ENCODE results near the gene DNAJB1. TPM values are rescaled to one million over a fixed set of nuclear protein-coding genes. Genes with fewer than 3 reads are reported as not detected.

DNAJB1 gene
- total and polyA plus RNA-seq, 2 of the 4 experiments (the other 2 are of a cell fraction), result 88.2 to 95.4 TPM

DNA sequence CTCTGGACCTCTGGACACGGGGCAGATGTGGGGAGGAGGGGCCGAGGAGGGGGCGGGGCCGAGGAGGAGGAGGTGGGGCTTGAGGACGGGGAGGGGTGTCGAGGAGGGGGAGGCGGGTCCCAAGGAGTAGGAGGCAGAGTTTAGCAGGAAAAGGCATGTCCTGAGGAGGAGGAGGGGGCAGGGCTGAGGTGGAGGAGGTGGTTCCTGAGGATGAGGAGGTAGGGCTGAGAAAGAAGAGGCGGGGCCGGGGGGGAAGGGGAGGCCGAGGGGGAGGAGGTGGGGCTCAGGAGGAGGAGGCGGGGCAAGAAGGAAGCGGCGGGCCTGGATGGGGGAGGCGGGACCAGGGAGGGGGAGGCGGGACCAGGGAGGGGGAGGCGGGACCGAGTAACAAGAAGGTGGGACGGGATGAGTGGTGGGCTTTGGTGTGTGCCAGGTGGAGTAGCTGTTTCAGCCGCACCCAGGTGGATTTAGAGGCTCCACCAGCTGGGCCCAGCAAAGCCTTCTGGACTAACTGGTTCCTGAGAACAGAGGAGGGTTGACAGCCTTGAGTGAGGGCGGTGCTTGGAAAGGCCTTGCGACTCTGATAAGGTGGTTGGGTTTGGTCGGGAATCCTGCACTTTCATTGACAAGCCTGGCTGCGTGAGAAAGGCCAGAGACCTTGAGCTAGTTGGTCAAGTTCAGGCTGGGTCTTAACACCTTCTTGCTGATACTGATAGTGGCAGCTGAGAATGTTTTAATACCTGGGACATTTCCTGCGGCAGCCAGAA, 18.9 kb upstream of the DNAJB1 start (continued):
- TF ChIP-seq CEBPB (IDR thresholded peaks at IDR 0.05; ENCODE audit: low read depth, low read length) (no peak), MAFK (IDR thresholded peaks at IDR 0.05; ENCODE audit: low read depth, low read length) (no peak), SMC3 (IDR thresholded peaks at IDR 0.05; ENCODE audit: low read depth, low read length) (no peak), RAD21 (IDR thresholded peaks at IDR 0.05; ENCODE audit: low read length) (no peak), POLR2A (IDR thresholded peaks at IDR 0.05; ENCODE audit: low read depth, low read length) (no peak), NFE2L2 (IDR thresholded peaks at IDR 0.05; ENCODE audit: low read depth, low read length) (no peak)

DNA sequence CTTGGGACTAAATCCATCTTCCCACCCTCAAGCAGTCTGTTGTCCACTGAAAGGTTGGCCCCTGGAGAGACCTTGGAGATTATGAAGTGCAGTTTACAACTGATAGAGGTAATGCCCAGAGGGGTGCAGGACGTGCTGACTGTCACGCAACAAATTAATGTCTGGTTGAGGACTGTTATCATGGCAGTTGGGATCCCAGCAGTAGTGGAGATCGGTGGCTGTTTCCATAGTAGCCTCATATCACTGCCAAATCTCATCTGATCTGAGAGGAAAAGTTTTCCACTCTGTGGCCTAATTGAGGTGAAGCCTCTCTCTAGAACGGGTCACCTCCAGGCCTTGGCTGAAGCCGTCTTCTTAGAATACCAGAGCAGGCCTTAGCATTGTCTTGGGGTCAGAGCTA, 15.3 kb upstream of the DNAJB1 start:
- no peak overlapping the region for H2BK15ac ChIP-seq (ENCODE audit: low read depth, low read length)
- peaks cover 30 to 69% of the 10 kb centered on the region in 2 experiments for H3K79me1 ChIP-seq (ENCODE audit: low read depth in 1 of 2, low read length in 2 of 2)
- H4K8ac ChIP-seq (ENCODE audit: low read depth in 2 of 2, low read length in 2 of 2), result no peak overlapping the region
- no peak overlapping the region for H3K4me3 ChIP-seq (ENCODE audit: insufficient read depth, low read depth, low read length)
- H4K5ac ChIP-seq (ENCODE audit: low read depth, low read length), result no peak overlapping the region
- H4K20me1 ChIP-seq (ENCODE audit: insufficient read depth, low read length), result peaks cover 3% of the 10 kb centered on the region; the same call in 1 of the 2 replicates
- H3K27ac ChIP-seq (ENCODE audit: insufficient read depth, low read length), result no peak overlapping the region
- WGBS, 2 experiments (ENCODE audit: extremely low coverage in 2 of 2, insufficient read length in 1 of 2), result no CpG with 5 or more reads among the region's 5 CpGs
- H3K56ac ChIP-seq (ENCODE audit: extremely low read depth, insufficient read depth, low read length), result no peak overlapping the region
- no peaks in the 10 kb centered on the region for H3K4me1 ChIP-seq (ENCODE audit: control insufficient read depth, insufficient read depth, low read length)
- no peak overlapping the region for H3K18ac ChIP-seq (ENCODE audit: low read depth, low read length)
- no peak overlapping the region for H3K4ac ChIP-seq (ENCODE audit: low read depth, low read length)
- H2BK120ac ChIP-seq (ENCODE audit: low read depth, low read length), result no peak overlapping the region
- H3K9ac ChIP-seq (ENCODE audit: low read depth, low read length), result no peak overlapping the region
- no peak for ATAC-seq (ENCODE audit: low read depth)
- no peak overlapping the region for H2BK5ac ChIP-seq (ENCODE audit: low read depth, low read length, poor library complexity, severe bottlenecking)
- no peaks in the 10 kb centered on the region for H3K36me3 ChIP-seq (ENCODE audit: control insufficient read depth, insufficient read depth, low read length)
- intact Hi-C loops (cut with micrococcal nuclease), result no loop called here
- no peak overlapping the region for H3K14ac ChIP-seq (replicated peaks; ENCODE audit: low read depth, low read length)
- no peak overlapping the region for H4K91ac ChIP-seq (ENCODE audit: insufficient read depth, low read depth, low read length)
- POLR2A ChIA-PET (ENCODE audit: unreplicated experiment), result no interaction called here
- H2AK5ac ChIP-seq (ENCODE audit: low read depth, low read length), result no peak overlapping the region
- in situ Hi-C loops (cut with MboI; ENCODE audit: low sequenced_read_pairs), result no loop called here
- dilution Hi-C loops (cut with HindIII; ENCODE audit: low sequenced_read_pairs, unreplicated experiment), result no loop called here
- BruUV-seq (replicated peaks), result no TSS peak
- H3K23ac ChIP-seq (ENCODE audit: low read depth, low read length), result no peak overlapping the region
- H2AFZ ChIP-seq (replicated peaks; ENCODE audit: low read length, poor library complexity), result no peak overlapping the region
- CTCF ChIA-PET, result no interaction called here
- no peak overlapping the region for H2AK9ac ChIP-seq (replicated peaks; ENCODE audit: low read depth, low read length, poor library complexity)
- H3K4me2 ChIP-seq (ENCODE audit: low read depth, low read length), result no peak overlapping the region
- H2BK20ac ChIP-seq (ENCODE audit: low read depth, low read length), result no peak overlapping the region
- no peaks in the 10 kb centered on the region for H3K9me3 ChIP-seq (ENCODE audit: control insufficient read depth, insufficient read depth, low read length)
- no peak for DNase-seq
- no peaks in the 10 kb centered on the region for H3K27me3 ChIP-seq (ENCODE audit: control insufficient read depth, insufficient read depth, low read length)
- peaks cover 9% of the 10 kb centered on the region; the same call in 1 of the 2 replicates for H3K9me1 ChIP-seq (ENCODE audit: insufficient read depth, low read length)
- TF ChIP-seq BHLHE40 (IDR thresholded peaks at IDR 0.05; ENCODE audit: low read depth, low read length), result no peak
- TF ChIP-seq MAZ (IDR thresholded peaks at IDR 0.05; ENCODE audit: borderline replicate concordance, low read depth, low read length), result no peak
- TF ChIP-seq POLR2A (IDR thresholded peaks at IDR 0.05; ENCODE audit: low read depth, low read length), result no peak
- TF ChIP-seq CHD1 (IDR thresholded peaks at IDR 0.05; ENCODE audit: low read depth, low read length), result no peak
- no peak for TF ChIP-seq RAD21 (IDR thresholded peaks at IDR 0.05; ENCODE audit: low read length)
- no peak for TF ChIP-seq SMC3 (IDR thresholded peaks at IDR 0.05; ENCODE audit: low read depth, low read length)
- TF ChIP-seq, protein P1, sequence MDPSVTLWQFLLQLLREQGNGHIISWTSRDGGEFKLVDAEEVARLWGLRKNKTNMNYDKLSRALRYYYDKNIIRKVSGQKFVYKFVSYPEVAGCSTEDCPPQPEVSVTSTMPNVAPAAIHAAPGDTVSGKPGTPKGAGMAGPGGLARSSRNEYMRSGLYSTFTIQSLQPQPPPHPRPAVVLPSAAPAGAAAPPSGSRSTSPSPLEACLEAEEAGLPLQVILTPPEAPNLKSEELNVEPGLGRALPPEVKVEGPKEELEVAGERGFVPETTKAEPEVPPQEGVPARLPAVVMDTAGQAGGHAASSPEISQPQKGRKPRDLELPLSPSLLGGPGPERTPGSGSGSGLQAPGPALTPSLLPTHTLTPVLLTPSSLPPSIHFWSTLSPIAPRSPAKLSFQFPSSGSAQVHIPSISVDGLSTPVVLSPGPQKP (IDR thresholded peaks at IDR 0.05; ENCODE audit: borderline replicate concordance, low read depth, low read length), result no peak
- TF ChIP-seq RFX5 (IDR thresholded peaks at IDR 0.05; ENCODE audit: low read depth, low read length), result no peak
- TF ChIP-seq, protein P2, sequence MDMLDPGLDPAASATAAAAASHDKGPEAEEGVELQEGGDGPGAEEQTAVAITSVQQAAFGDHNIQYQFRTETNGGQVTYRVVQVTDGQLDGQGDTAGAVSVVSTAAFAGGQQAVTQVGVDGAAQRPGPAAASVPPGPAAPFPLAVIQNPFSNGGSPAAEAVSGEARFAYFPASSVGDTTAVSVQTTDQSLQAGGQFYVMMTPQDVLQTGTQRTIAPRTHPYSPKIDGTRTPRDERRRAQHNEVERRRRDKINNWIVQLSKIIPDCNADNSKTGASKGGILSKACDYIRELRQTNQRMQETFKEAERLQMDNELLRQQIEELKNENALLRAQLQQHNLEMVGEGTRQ (IDR thresholded peaks at IDR 0.05; ENCODE audit: low read depth, low read length), result no peak
- TF ChIP-seq, protein P3, sequence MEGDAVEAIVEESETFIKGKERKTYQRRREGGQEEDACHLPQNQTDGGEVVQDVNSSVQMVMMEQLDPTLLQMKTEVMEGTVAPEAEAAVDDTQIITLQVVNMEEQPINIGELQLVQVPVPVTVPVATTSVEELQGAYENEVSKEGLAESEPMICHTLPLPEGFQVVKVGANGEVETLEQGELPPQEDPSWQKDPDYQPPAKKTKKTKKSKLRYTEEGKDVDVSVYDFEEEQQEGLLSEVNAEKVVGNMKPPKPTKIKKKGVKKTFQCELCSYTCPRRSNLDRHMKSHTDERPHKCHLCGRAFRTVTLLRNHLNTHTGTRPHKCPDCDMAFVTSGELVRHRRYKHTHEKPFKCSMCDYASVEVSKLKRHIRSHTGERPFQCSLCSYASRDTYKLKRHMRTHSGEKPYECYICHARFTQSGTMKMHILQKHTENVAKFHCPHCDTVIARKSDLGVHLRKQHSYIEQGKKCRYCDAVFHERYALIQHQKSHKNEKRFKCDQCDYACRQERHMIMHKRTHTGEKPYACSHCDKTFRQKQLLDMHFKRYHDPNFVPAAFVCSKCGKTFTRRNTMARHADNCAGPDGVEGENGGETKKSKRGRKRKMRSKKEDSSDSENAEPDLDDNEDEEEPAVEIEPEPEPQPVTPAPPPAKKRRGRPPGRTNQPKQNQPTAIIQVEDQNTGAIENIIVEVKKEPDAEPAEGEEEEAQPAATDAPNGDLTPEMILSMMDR (conservative IDR thresholded peaks at IDR 0.05; ENCODE audit: low read depth, low read length), result no peak

Data from IMR-90 (cell line).